ENCODE results near the gene CD44.

DNA sequence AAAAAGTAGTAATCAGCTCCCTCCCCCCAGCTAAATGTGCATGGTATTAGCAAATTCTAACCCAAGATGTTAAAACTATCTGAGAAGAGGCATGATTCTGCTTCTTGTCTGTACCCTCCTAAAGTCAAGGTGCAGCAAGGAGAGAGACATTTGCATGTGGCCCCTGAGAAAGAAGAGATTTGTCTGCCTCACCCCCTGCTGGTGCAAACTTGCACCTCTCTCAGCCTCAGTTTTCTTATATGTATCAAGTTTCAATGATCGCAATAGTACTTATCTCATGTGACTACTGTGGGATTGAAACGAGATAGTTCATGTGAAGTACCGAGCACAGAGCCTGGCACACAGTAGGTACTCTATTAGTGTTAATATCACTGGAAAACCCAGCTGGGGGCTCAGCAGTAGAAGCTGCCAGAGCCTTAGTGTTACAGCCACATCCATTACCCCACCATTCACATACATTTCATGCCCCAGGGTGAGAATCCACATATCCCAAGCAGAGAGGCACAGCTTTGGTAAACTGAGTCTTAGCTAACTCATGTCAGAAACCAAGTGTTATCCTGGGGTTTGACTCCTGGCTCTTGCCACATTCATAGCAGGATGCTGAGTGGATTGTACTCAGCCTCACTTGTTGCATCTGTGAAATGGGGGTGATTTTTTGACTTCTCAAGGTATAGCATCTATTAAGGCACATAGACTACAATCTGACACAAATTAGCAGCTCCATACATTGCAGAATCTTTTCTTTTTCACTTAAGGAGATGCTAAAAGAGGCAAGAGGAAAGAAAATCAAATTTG is 24.9 kb downstream of the CD44 start:
- TF ChIP-seq, protein P1, sequence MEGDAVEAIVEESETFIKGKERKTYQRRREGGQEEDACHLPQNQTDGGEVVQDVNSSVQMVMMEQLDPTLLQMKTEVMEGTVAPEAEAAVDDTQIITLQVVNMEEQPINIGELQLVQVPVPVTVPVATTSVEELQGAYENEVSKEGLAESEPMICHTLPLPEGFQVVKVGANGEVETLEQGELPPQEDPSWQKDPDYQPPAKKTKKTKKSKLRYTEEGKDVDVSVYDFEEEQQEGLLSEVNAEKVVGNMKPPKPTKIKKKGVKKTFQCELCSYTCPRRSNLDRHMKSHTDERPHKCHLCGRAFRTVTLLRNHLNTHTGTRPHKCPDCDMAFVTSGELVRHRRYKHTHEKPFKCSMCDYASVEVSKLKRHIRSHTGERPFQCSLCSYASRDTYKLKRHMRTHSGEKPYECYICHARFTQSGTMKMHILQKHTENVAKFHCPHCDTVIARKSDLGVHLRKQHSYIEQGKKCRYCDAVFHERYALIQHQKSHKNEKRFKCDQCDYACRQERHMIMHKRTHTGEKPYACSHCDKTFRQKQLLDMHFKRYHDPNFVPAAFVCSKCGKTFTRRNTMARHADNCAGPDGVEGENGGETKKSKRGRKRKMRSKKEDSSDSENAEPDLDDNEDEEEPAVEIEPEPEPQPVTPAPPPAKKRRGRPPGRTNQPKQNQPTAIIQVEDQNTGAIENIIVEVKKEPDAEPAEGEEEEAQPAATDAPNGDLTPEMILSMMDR (IDR thresholded peaks at IDR 0.05; ENCODE audit: low read depth, low read length, poor library complexity, severe bottlenecking) = peak; percentile 51
- TF ChIP-seq EZH2phosphoT487 (IDR thresholded peaks at IDR 0.05; ENCODE audit: borderline replicate concordance, low read length) = no peak
